DND-41 (cell line): ENCODE measurements around the gene SH3BP2.

Experiments used
- ATAC-seq: fragments of 200-7000 bp; cut with Tn5 transposase; 3 replicates; pipeline ENCODE4 v1.9.1; 2021; ENCODE audit warnings: low read depth; ENCODE audit not compliant: insufficient read depth
- DNase-seq: peaks from one replicate; pipeline ENCODE4 v3.0.0-alpha.2; 2020
- H2AFZ ChIP-seq: 2 replicates; pipeline ENCODE4 v1.6.0; 2012; ENCODE audit warnings: low read depth, low read length
- H3K27ac ChIP-seq: 2 replicates; pipeline ENCODE4 v1.5.1; 2012; ENCODE audit warnings: low read length, inconsistent platforms
- H3K27me3 ChIP-seq: fragments of 200-600 bp; sonication (generic); 2 replicates; pipeline ENCODE4 v1.6.0; 2012; ENCODE audit warnings: low read length, mild to moderate bottlenecking, inconsistent platforms; ENCODE audit not compliant: insufficient read depth, poor library complexity
- H3K36me3 ChIP-seq: 2 replicates; pipeline ENCODE4 v1.5.1; 2012; ENCODE audit warnings: low read length, inconsistent platforms; ENCODE audit not compliant: insufficient read depth
- H3K4me1 ChIP-seq: 2 replicates; pipeline ENCODE4 v1.5.1; 2012; ENCODE audit warnings: mild to moderate bottlenecking, low read length; ENCODE audit not compliant: insufficient read depth
- H3K4me2 ChIP-seq: 2 replicates; pipeline ENCODE4 v1.6.0; 2012; ENCODE audit warnings: mild to moderate bottlenecking, moderate library complexity, low read length, inconsistent platforms; ENCODE audit not compliant: insufficient read depth
- H3K4me3 ChIP-seq, 2 experiments: fragments of 200-600 bp in 1 of 2; shearing (Covaris generic) in 1 of 2; 2 replicates each; pipeline ENCODE4 v1.5.1; 2012 to 2016; ENCODE audit warnings: inconsistent platforms in 2 of 2, low read length in 2 of 2, mild to moderate bottlenecking in 2 of 2, low read depth in 1 of 2, moderate library complexity in 1 of 2
- H3K79me2 ChIP-seq: 2 replicates; pipeline ENCODE4 v1.6.0; 2012; ENCODE audit warnings: low read length, inconsistent platforms; ENCODE audit not compliant: insufficient read depth
- H3K9ac ChIP-seq: 2 replicates; pipeline ENCODE4 v1.6.0; 2012; ENCODE audit warnings: low read depth, mild to moderate bottlenecking, inconsistent platforms, low read length, moderate library complexity
- H3K9me3 ChIP-seq: 2 replicates; pipeline ENCODE4 v1.5.1; 2012; ENCODE audit warnings: low read length, moderate library complexity, mild to moderate bottlenecking, inconsistent platforms; ENCODE audit not compliant: insufficient read depth, severe bottlenecking
- H4K20me1 ChIP-seq: 2 replicates; pipeline ENCODE4 v1.6.0; 2012; ENCODE audit warnings: low read length; ENCODE audit not compliant: insufficient read depth
- CTCF ChIP-seq: IDR thresholded peaks from 2 replicates; pipeline ENCODE4 v1.5.1; 2012; ENCODE audit warnings: borderline replicate concordance, low read length, moderate library complexity, mild to moderate bottlenecking; ENCODE audit not compliant: poor library complexity, severe bottlenecking; ENCODE audit errors: extremely low read depth
- EZH2 ChIP-seq: IDR thresholded peaks from 3 replicates; pipeline ENCODE4 v1.6.1; 2012; ENCODE audit warnings: borderline replicate concordance, low read depth, mild to moderate bottlenecking, moderate library complexity, low read length, inconsistent platforms; ENCODE audit not compliant: severe bottlenecking

SH3BP2 gene

DNA sequence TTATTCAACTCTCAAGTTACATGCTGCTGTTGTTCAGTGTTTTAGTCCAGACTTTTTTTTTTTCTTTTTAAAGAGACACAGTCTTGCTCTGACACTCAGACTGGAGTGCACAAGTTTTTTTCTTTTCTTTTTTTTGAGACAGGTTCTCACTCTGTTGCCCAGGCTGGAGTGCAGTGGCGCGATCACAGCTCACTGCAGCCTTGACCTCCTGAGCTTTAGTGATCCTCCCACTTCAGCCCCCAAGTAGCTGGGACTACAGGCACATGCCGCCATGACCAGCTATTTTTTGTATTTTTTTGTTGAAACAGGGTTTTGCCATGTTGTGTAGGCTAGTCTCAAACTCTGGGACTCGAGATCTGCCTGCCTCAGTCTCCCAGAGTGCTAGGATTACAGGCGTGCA is 62.7 kb downstream of the SH3BP2 start:
- Histone ChIP-seq H3K9ac (no peak overlapping the region), H3K4me3 (no peak overlapping the region), H4K20me1 (peaks cover 59% of the 10 kb centered on the region), H3K36me3 (peaks cover 22% of the 10 kb centered on the region), H3K79me2 (peaks cover 98% of the 10 kb centered on the region), H2AFZ (no peak overlapping the region), H3K27me3 (no peaks in the 10 kb centered on the region), H3K4me1 (peaks cover 11% of the 10 kb centered on the region), H3K27ac (no peak overlapping the region), H3K4me2 (no peak overlapping the region), H3K9me3 (no peaks in the 10 kb centered on the region)
- DNase-seq (no peak), ATAC-seq (no peak)
- TF ChIP-seq CTCF = no peak
- no peak for TF ChIP-seq EZH2

DNA sequence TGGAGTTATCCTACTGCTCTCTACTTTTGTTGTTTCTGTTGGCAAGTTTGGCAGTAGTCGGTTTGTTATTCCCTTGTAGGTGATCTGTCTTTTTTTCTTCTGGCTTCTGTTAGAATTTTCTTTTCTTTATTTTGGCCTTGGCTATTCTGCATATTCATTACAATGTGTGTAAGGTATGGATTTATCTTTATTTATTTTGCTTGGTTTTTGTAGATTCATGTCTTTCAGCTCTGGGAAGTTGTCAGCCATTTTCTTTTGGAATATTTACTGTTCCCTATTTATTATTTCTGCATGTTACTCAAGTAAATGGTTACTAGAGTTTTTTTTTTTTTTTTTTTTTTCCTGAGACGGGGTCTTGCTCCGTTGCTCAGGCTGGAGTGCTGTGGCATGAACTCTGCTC is 63.4 kb downstream of the SH3BP2 start:
- Histone ChIP-seq H2AFZ (no peak overlapping the region), H3K4me3 (no peak overlapping the region), H3K36me3 (peaks cover 22% of the 10 kb centered on the region), H3K27ac (no peak overlapping the region), H3K4me2 (no peak overlapping the region), H3K27me3 (no peaks in the 10 kb centered on the region), H3K4me1 (peaks cover 4% of the 10 kb centered on the region), H3K9ac (no peak overlapping the region), H3K9me3 (no peaks in the 10 kb centered on the region), H3K79me2 (peaks cover 98% of the 10 kb centered on the region), H4K20me1 (peaks cover 58% of the 10 kb centered on the region)
- no peak for TF ChIP-seq EZH2
- no peak for TF ChIP-seq CTCF
- DNase-seq (no peak), ATAC-seq (no peak)

- no peak overlapping the region for H3K27ac ChIP-seq
- peaks cover 62% of the 10 kb centered on the region for H4K20me1 ChIP-seq
- ATAC-seq = no peak
- no peak for DNase-seq
- peaks cover 99% of the 10 kb centered on the region for H3K79me2 ChIP-seq
- no peak overlapping the region for H3K4me2 ChIP-seq
- no peak for TF ChIP-seq EZH2
- TF ChIP-seq CTCF = no peak
- peaks cover 1% of the 10 kb centered on the region; the same call in 1 of the 2 replicates for H3K4me1 ChIP-seq
- H3K9me3 ChIP-seq = no peaks in the 10 kb centered on the region
- H3K36me3 ChIP-seq = peaks cover 22% of the 10 kb centered on the region
- H3K27me3 ChIP-seq = no peaks in the 10 kb centered on the region
- no peak overlapping the region for H3K4me3 ChIP-seq
- H2AFZ ChIP-seq = no peak overlapping the region
- H3K9ac ChIP-seq = no peak overlapping the region
Observed at GRCh38 chr4:2857349-2857927, 64.6 kb downstream of the SH3BP2 start.

GRCh38 chr4:2858451-2859217 is 65.7 kb downstream of the SH3BP2 start:
- DNase-seq (no peak), ATAC-seq (no peak)
- Histone ChIP-seq H3K4me1 (no peaks in the 10 kb centered on the region), H3K9ac (no peak overlapping the region), H3K36me3 (peaks cover 17% of the 10 kb centered on the region), H2AFZ (no peak overlapping the region), H3K4me3 (no peak overlapping the region), H3K27me3 (no peaks in the 10 kb centered on the region), H4K20me1 (peaks cover 67% of the 10 kb centered on the region), H3K4me2 (no peak overlapping the region), H3K9me3 (no peaks in the 10 kb centered on the region), H3K27ac (no peak overlapping the region), H3K79me2 (peaks cover 99% of the 10 kb centered on the region)
- TF ChIP-seq EZH2 (no peak), CTCF (no peak)
